GM23338 (cell line): ENCODE measurements around the gene SIDT2. TPM values are rescaled to one million over a fixed set of nuclear protein-coding genes. Genes with fewer than 3 reads are reported as not detected.

Experiments used
- ATAC-seq: fragments of 200-7000 bp; cut with Tn5 transposase; 3 replicates; pipeline ENCODE4 v1.9.1; 2020
- DNase-seq: peaks from one replicate; pipeline ENCODE4 v3.0.0-alpha.2; 2015; ENCODE audit warnings: low spot score
- H2AFZ ChIP-seq: fragments of 200-600 bp; sonication (generic); 2 replicates; pipeline ENCODE4 v1.8.0; 2016; ENCODE audit warnings: antibody characterized with exemption, mild to moderate bottlenecking, moderate library complexity
- H3F3A ChIP-seq: fragments of 200-600 bp; sonication (generic); replicated peaks from 2 replicates; pipeline ENCODE4 v1.8.0; 2017; ENCODE audit warnings: antibody characterized with exemption, mixed run types, low read depth
- H3K27ac ChIP-seq: fragments of 200-600 bp; sonication (generic); 2 replicates; pipeline ENCODE4 v1.6.1; 2016; ENCODE audit warnings: low read depth
- H3K27me3 ChIP-seq: fragments of 200-600 bp; sonication (generic); 2 replicates; pipeline ENCODE4 v1.8.0; 2016; ENCODE audit warnings: mild to moderate bottlenecking, mixed run types, moderate library complexity; ENCODE audit not compliant: insufficient read depth
- H3K36me3 ChIP-seq: fragments of 200-600 bp; sonication (generic); 2 replicates; pipeline ENCODE4 v1.8.0; 2016; ENCODE audit warnings: mild to moderate bottlenecking; ENCODE audit not compliant: insufficient read depth
- H3K4me1 ChIP-seq: fragments of 200-600 bp; sonication (generic); 2 replicates; pipeline ENCODE4 v1.8.0; 2016; ENCODE audit warnings: mild to moderate bottlenecking, moderate library complexity; ENCODE audit not compliant: insufficient read depth
- H3K4me2 ChIP-seq: fragments of 200-600 bp; sonication (generic); 2 replicates; pipeline ENCODE4 v1.7.1; 2017; ENCODE audit warnings: mixed run types
- H3K4me3 ChIP-seq: fragments of 200-600 bp; sonication (generic); 2 replicates; pipeline ENCODE4 v1.6.1; 2016; ENCODE audit warnings: mixed run types
- H3K79me2 ChIP-seq: fragments of 200-600 bp; sonication (generic); replicated peaks from 2 replicates; pipeline ENCODE4 v1.8.0; 2017; ENCODE audit warnings: mild to moderate bottlenecking; ENCODE audit not compliant: insufficient read depth
- H3K9me2 ChIP-seq: fragments of 200-600 bp; sonication (generic); 2 replicates; pipeline ENCODE4 v1.8.0; 2017; ENCODE audit not compliant: insufficient read depth
- H4K20me1 ChIP-seq: fragments of 200-600 bp; sonication (generic); replicated peaks from 2 replicates; pipeline ENCODE4 v1.8.0; 2017; ENCODE audit warnings: mild to moderate bottlenecking; ENCODE audit not compliant: insufficient read depth
- H3K27ac Mint-ChIP-seq: 2 replicates; pipeline ENCODE4 v1.8.0; 2020; ENCODE audit warnings: inconsistent platforms, mild to moderate bottlenecking, moderate library complexity, mixed read lengths
- H3K27me3 Mint-ChIP-seq: 3 replicates; pipeline ENCODE4 v1.8.0; 2022; ENCODE audit warnings: low read depth, mild to moderate bottlenecking, moderate library complexity, mixed read lengths, inconsistent platforms; ENCODE audit not compliant: insufficient read depth, poor library complexity
- H3K36me3 Mint-ChIP-seq: 3 replicates; pipeline ENCODE4 v1.8.0; 2021; ENCODE audit warnings: low read depth, mild to moderate bottlenecking, inconsistent platforms, moderate library complexity, mixed read lengths
- H3K4me1 Mint-ChIP-seq: 3 replicates; pipeline ENCODE4 v1.8.0; 2020; ENCODE audit warnings: mild to moderate bottlenecking, inconsistent platforms, mixed read lengths
- H3K4me3 Mint-ChIP-seq: 3 replicates; pipeline ENCODE4 v1.8.0; 2021; ENCODE audit warnings: moderate library complexity, mild to moderate bottlenecking, inconsistent platforms, mixed read lengths
- H3K9me3 Mint-ChIP-seq: 3 replicates; pipeline ENCODE4 v1.8.0; 2020; ENCODE audit warnings: moderate library complexity, mild to moderate bottlenecking, inconsistent platforms, mixed read lengths
- CREB1 ChIP-seq: fragments of 250-450 bp; sonication (Bioruptor Pico); IDR thresholded peaks from 2 replicates; pipeline ENCODE4 v1.5.0; 2020; ENCODE audit warnings: low read depth, mild to moderate bottlenecking, moderate library complexity
- CTCF ChIP-seq, 2 experiments: fragments of 200-600 bp in 1 of 2; sonication (generic) in 1 of 2; conservative IDR thresholded peaks; 2 replicates each; pipeline versions ENCODE4 v1.5.1 to v1.6.1; 2016 to 2017; ENCODE audit warnings: antibody characterized with exemption in 2 of 2, low read depth in 2 of 2, mild to moderate bottlenecking in 2 of 2, moderate library complexity in 1 of 2
- ETS1 ChIP-seq: IDR thresholded peaks from 2 replicates; pipeline ENCODE4 v1.6.1; 2016; ENCODE audit warnings: antibody characterized with exemption
- EZH2 ChIP-seq: fragments of 200-600 bp; sonication (generic); IDR thresholded peaks from one replicate; pipeline ENCODE4 v1.8.0; 2017; ENCODE audit warnings: antibody characterized with exemption, mild to moderate bottlenecking, low read depth; ENCODE audit not compliant: unreplicated experiment
- EZH2phosphoT487 ChIP-seq: fragments of 200-600 bp; sonication (generic); IDR thresholded peaks from one replicate; pipeline ENCODE4 v1.8.1; 2018; ENCODE audit warnings: antibody characterized with exemption; ENCODE audit not compliant: unreplicated experiment
- JUNB ChIP-seq: IDR thresholded peaks from one replicate; pipeline ENCODE4 v1.6.1; 2016; ENCODE audit warnings: antibody characterized with exemption; ENCODE audit not compliant: unreplicated experiment
- NANOG ChIP-seq: IDR thresholded peaks from 2 replicates; pipeline ENCODE4 v1.6.1; 2016; ENCODE audit warnings: antibody characterized with exemption, borderline replicate concordance
- POLR2AphosphoS5 ChIP-seq: IDR thresholded peaks from 2 replicates; pipeline ENCODE4 v1.6.1; 2016; ENCODE audit warnings: antibody characterized with exemption, low read depth
- REST ChIP-seq: IDR thresholded peaks from one replicate; pipeline ENCODE4 v1.6.1; 2018; ENCODE audit warnings: antibody characterized with exemption; ENCODE audit not compliant: unreplicated experiment
- STAT1 ChIP-seq: IDR thresholded peaks from one replicate; pipeline ENCODE4 v1.6.1; 2016; ENCODE audit warnings: antibody characterized with exemption; ENCODE audit not compliant: unreplicated experiment
- ZNF114 ChIP-seq: fragments of 250-450 bp; sonication (Bioruptor Pico); IDR thresholded peaks from 2 replicates; pipeline ENCODE4 v1.5.0; 2020; ENCODE audit warnings: mild to moderate bottlenecking, moderate library complexity
- ZNF331 ChIP-seq: fragments of 250-450 bp; sonication (Bioruptor Pico); IDR thresholded peaks from 2 replicates; pipeline ENCODE4 v1.5.0; 2020; ENCODE audit warnings: low read depth, mild to moderate bottlenecking, moderate library complexity
- ZNF462 ChIP-seq: fragments of 250-450 bp; sonication (Bioruptor Pico); IDR thresholded peaks from 2 replicates; pipeline ENCODE4 v1.5.0; 2020; ENCODE audit warnings: mild to moderate bottlenecking, moderate library complexity
- polyA plus RNA-seq: library from polyadenylated mRNA; unstranded; fragments of >200 nt; fragmentation: Nextera tagmentation; extraction: Ambion mirVana; gene quantifications from 2 replicates; pipeline ENCODE4 v1.2.1, GENCODE V29; 2016
- total RNA-seq: library from RNA; depleted of rRNA; stranded (reverse); fragments of >200 nt; shearing (Covaris generic); gene quantifications from 2 replicates; pipeline ENCODE4 v1.2.3, GENCODE V29; 2014

Gene SIDT2
- total and polyA plus RNA-seq, 2 experiments from 2014 or later, result 7.5 to 12.1 TPM

- no peak for ATAC-seq
- Mint-ChIP-seq H3K9me3 (no peaks in the 10 kb centered on the region), H3K4me1 (peaks cover 8% of the 10 kb centered on the region), H3K27ac (no peak overlapping the region), H3K4me3 (no peak overlapping the region), H3K27me3 (peaks cover 9% of the 10 kb centered on the region), H3K36me3 (peaks cover 25% of the 10 kb centered on the region)
- DNase-seq, result no peak
- Histone ChIP-seq H3K36me3 (0 out of 2 replicates have a peak, but pooled peaks cover 6% of the 10 kb centered on the region), H3K79me2 (no peaks in the 10 kb centered on the region), H3K27me3 (no peaks in the 10 kb centered on the region), H3K9me2 (no peaks in the 10 kb centered on the region), H3K27ac (no peak overlapping the region), H3K4me2 (no peak overlapping the region), H3F3A (no peaks in the 10 kb centered on the region), H3K4me3 (no peak overlapping the region), H4K20me1 (peaks cover 8% of the 10 kb centered on the region; the same call in 1 of the 2 replicates), H2AFZ (no peak overlapping the region), H3K4me1 (no peaks in the 10 kb centered on the region)
- no peak for TF ChIP-seq STAT1
- no peak for TF ChIP-seq ZNF114 (CRISPR knock-in tag)
- TF ChIP-seq ZNF331 (CRISPR knock-in tag), result no peak
- TF ChIP-seq NANOG, result no peak
- no peak for TF ChIP-seq CREB1 (CRISPR knock-in tag)
- TF ChIP-seq CTCF (conservative IDR thresholded peaks at IDR 0.05; ENCODE audit: low read depth in 2 of 2), result no peak
- TF ChIP-seq JUNB, result no peak
- no peak for TF ChIP-seq EZH2phosphoT487
- TF ChIP-seq REST, result no peak
- no peak for TF ChIP-seq EZH2
- TF ChIP-seq POLR2AphosphoS5, result no peak
- no peak for TF ChIP-seq ETS1
- TF ChIP-seq ZNF462 (CRISPR knock-in tag), result no peak
These were observed 42.0 kb downstream of the SIDT2 start for GRCh38 chr11:117220568-117220967.
